HG03066 (cell line): ENCODE results near the gene ASAP3.

ENCODE experiments used
- ATAC-seq: cut with Tn5 transposase; IDR thresholded peaks from one replicate; pipeline ENCODE4 v1.9.1; 2021; ENCODE audit warnings: low read depth; ENCODE audit not compliant: unreplicated experiment

The ASAP3 gene

GRCh38 chr1:23425193-23425494 is 58.8 kb downstream of the ASAP3 start:
- no peak for ATAC-seq

- ATAC-seq = no peak
Observed at GRCh38 chr1:23424293-23425192, 59.4 kb downstream of the ASAP3 start, which contains the start of gene TCEA3. Gene TCEA3 (minus strand): TSS chr1:23424748. CDS start chr1:23424633, 115 bp downstream.

DNA sequence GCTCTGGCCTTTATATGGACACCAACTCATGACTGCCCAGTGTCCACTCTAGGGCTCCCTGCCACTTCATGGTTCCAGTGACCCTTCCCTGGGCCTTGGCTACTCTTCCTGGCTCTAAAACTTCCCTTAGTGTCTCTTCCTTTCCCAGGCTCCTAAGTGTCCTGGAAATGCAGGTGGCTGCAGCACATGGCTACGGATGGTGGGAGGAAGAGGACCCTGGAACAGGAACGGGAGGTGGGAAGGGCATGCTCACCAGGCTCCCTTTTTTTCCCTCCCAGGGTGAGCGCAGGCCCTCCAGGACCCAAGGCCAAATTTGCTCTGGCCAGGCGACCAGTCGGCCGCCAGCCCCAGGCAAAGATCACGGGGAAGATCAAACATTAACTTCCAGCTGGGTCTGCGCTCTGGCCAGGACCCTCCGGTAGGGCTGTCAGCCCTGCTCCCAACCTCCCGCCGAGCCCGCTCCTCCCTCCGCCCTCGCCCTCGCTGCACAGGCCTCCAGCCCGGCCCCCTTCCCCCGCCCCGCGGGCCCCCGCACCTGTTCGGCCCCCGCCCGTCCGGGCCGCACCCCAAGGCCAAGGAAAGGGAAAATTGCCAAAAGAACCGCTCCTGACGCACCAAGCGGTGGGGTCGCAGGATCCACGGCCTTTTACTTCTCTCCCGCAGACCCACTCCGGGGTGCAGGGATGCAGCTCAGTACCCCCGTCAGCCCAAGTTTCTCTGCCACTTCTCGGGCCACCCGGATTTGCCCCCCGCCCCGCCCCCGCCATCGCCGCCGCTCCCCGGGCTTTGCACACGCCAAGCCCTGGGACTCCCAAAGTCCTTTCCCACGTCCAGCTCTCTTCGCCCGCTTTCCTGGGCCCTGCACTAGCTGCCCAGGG is 60.3 kb downstream of the ASAP3 start:
- no peak for ATAC-seq

GRCh38 chr1:23422941-23423340 is 61.0 kb downstream of the ASAP3 start:
- ATAC-seq = no peak

DNA sequence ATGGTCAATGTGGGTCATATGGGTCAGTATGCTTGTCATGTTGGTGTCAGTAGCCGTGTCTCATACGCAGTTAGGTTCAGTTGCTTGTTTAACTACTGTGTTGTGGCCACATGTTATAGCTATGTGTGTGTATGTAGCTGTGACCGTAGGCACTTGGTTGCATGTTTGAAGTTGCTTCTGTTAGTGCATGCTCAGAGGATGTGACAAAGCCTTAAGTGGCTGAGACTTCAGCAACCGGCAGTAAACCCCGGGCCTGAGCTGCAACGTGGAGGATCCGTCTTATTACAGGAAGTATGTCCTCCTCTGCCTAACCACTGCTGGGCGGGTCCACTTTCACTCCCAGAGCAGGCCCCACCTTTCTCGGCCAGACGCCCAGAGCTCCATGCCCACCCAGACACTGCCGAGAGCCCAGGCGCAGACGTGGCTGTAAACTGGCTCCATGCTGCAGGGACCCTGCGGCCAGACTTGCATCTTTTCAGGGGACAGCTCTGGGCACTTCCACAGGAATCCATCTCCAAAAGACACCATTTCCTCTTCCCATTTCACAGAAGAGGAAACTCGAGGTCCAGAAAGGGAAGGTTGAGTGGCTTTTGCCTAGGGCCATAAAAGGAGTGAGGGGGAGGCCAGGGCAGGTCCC is 61.6 kb downstream of the ASAP3 start:
- ATAC-seq = no peak

DNA sequence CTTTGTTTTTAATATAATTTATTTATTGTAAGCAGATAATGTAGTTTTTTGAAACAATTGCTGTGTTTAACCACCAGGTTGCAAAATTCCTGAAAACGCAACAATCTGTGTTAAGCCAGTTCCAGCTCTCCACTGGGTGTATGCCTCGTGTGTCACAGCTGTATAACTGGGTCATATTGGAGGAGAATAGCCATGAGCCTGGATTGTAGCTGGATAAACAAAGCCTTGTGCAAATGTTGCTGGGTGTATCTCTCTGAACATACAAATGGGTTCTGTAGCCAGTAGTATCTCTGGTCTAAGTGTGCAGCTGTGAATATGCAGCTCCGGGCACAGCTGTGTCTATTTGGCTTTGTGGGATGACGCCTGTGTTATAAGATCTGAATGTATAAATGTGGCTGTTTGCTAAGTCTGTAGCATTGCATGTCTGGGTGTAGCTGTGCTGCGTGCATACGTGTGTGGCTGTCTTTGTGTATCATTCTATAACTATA is 62.2 kb downstream of the ASAP3 start:
- no peak for ATAC-seq

DNA sequence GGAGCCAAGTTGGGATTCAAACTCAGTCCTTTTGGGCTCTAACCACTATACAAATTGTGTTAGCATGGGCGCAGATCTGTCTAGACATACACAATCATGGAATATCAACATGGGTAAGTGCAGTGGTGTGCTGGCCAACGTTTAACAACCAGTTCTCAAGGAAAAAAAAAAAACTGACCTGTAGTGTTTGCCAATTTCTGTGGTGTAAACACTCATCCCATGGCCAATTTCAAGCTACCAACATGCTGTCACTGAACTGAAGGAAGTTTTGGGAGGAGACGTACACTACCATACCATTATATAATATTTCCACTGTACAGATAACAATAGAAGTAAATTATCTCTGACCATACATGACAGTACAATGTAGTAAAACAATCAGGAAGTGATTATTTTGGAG is 62.6 kb downstream of the ASAP3 start:
- ATAC-seq = no peak

DNA sequence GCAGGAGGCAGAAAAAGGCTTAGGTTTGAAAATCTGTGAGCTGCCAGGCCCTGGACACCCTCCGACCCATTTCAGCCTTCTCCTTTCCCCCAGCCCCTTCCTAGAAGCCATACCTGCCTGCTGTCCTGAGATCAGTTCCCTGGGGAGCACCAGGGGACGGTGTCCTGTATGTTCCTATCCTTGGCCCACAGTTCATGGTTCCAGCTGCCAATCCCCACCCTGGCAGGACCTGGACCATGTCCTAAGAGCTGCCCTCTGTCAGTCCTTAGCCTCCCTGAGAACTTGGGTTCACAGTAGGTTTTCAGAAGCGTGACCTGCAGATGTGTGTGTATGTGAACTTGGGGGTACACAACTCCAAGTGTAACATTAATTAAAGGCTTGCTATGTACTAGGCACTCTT is 63.2 kb downstream of the ASAP3 start:
- no peak for ATAC-seq

DNA sequence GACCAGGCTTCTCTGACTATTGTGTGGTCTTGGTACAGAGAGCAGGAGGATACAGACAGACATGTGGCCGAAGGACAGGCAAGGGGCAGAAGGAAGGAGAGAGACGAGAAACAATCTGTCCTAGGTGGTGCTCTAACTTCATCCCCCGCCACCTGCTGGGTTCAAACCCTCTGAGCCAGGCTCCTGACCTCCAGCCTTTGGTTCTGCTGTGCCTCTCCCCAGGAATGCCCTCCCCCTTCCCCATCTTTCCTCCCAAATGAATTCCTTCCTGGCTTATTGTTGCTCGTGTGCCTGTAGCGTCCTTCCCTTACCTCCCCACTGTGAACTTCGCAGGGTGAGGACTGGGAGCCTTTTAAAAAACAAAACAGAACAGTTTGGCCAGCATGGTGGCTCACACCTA is 64.8 kb downstream of the ASAP3 start:
- no peak for ATAC-seq

DNA sequence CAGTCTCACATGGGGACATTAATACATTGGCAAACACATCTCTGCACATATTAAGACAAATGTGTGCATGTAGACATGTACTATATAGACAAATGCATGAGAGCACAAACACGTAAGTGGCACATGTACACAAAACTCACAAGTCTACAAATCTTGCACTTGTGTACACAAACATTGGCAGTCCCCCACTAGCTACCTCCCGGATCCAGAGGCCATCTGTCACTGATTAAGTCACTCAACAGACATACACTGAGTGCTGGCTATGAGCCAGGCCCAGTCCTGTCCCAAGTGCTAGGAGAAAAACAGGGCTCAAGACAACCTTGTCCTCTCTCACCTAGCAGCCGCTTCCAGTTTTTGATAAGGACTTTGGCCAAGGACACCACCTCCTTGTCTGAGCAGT is 66.4 kb downstream of the ASAP3 start:
- no peak for ATAC-seq

- no peak for ATAC-seq
Observed at GRCh38 chr1:23416964-23417363, 67.0 kb downstream of the ASAP3 start.

DNA sequence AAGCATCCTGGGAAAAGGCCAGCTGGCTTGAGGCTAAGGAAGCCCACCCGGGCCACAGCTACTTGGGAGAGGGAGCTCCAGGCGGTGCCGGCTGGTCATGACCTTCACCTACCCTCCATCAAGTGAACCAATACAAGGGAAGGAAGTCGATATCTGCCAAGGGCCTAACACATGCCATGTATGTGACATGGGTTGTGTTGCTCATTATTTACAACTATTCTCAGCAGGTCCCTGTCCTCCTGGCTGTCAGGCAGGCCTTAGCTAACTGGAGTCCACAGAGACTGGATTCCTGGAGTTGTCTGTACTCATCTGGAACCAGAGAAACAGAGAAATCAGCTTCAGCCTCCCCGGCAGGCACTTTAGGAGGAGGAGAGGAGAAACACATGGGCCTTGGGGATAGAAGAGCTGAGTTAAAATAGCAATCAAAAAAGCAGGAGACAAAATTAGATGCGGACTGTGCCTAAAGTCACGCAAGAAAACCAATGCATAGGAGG is 75.1 kb downstream of the ASAP3 start:
- ATAC-seq = no peak

- no peak for ATAC-seq
Observed at GRCh38 chr1:23407016-23407630, 76.9 kb downstream of the ASAP3 start.

DNA sequence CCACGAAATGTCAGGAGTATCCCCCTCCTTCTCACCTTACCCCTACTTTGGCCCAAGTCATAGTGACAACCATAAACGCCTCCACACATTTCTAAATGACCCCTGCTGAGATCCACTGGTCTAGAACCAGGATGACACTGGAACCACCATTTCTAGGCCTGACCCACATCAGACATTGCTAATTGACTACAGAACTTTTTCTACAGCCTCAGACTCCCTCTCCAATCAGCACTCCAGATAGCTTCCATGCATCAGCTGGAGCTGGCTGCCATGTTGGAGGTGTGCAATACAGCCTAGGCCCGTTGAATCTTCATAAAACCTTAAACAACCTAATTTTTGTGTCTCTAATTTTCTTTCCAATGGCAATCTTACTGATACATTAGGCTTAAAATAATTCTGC is 78.0 kb downstream of the ASAP3 start:
- ATAC-seq = no peak

DNA sequence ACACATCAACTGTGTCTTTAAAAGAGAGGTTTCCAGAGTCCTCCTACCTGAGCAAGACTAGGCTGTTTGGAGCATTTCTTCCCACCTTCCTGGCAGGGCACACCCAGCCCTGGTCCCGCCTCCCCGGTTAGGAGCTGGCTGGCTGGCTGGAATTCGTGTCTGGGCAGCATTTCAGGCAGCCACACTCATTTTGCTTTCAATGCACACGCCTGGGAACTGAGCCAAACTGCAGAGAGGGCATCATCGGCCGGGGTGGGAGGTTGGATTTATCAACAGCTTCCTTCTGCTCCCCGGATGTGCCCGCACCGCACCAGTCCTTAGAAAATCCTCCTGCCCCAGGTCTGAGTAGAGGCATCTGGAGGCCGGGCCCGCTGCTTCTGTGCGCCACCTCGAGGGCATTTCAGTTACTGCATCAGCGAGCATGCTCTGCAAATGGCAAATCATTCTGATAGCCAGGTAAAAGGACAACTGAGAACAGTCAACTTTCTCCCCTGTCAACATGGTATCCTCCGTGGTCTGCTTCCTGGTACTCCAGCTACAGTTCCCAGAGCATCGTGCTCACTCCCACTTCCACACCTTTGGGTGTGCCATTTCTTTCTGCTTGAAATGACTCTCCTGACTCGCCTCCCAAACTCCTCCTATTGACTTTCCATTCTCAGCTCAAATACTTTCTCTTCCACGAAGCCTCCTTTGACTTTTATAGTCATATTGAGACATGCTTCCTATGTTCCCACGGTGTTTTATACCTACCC is 80.1 kb downstream of the ASAP3 start:
- no peak for ATAC-seq

DNA sequence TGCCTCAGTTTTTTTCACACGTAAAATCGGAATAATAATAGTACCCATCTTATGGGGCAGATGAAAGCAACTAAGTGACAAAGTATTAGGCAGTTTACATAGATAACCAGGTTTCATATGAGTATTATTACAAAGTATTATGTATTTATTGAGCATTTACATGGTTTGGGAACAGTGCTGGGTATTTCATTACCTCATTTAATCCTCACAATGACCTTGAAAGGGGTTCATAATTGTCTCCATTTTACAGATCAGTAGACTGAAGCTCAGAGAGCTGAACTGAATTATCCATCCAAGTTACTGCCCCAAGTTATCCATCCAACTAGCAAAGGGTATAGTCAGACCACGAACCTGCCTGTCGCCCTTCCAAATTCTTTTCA is 80.6 kb downstream of the ASAP3 start:
- ATAC-seq = no peak

DNA sequence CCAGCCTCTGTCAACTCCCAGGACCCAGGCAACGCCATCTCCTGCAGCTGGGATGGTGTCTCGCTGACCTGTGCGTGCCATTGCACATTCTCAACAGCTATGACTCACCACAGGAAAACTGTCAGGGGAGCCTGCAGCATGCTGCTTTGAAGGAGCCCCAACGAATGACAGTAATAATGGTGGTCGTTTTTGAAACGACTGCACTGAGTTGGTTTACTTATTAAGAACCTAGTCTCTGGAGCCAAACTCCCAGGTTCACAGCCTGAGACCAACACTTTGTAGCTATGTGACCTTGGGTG is 81.0 kb downstream of the ASAP3 start:
- no peak for ATAC-seq

DNA sequence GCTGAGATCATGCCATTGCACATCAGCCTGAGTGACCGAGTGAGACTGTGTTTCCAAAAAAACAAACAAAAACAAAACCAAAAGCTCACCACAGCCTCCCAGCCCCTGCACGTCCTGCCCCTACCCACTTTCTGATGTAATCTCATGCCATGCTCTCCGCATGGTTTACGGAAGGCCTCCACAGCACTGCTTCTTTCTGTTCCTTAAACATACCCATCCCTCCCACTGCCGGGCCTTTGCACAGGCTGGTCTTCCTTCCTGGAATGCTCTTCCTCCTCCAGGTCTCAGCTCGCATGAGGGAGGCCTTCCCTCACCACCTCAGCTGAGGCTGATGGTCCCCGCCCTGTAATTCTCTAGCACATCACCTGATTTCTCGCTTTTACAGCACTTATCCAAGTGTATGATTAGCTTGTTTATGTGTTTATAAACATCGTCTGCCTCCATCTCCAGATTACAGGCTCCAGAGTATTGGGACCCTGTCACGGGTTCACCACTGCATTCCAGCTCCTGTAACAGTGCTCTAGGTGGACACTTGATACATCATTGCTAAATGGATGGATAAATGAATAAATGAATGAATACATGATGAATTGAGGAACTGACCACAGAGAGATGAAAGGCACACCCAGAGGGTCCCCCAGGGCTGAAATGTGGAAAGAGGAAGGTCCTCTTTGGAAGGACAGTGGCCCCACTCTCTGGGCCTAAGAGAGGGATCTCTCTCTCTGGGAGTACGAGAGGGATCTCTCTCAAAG is 81.5 kb downstream of the ASAP3 start:
- no peak for ATAC-seq

DNA sequence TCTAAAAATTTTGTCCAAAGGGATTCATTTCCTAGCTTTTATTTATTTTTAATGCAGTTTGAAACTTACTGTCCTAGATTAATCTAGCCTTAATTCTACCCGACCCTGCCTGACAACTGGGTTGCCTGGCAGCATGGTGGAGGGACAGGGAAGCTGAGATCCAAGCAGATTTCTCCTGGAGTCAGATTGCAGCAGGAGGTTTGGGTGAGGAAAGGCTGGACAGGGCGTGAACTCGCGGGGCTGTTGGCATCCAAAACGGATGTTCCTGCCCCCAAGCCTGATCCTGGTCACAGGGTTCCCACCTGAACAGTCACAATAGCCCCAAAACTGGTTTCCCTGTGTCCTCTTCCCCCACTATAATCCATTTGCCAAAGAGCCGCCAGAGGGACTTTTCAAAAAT is 82.7 kb downstream of the ASAP3 start:
- no peak for ATAC-seq
